Hepatocyte (in vitro differentiated cells): ENCODE results near the gene PRPF4.

Source experiments
- EZH2 ChIP-seq: fragments of 200-600 bp; sonication (generic); IDR thresholded peaks from 2 replicates; pipeline ENCODE4 v1.6.1; 2016; ENCODE audit warnings: antibody characterized with exemption, mild to moderate bottlenecking, borderline replicate concordance
- TF ChIP-seq, protein P1 (sequence below): fragments of 200-600 bp; sonication (generic); IDR thresholded peaks from 2 replicates; pipeline ENCODE4 v1.5.1; 2016; ENCODE audit warnings: antibody characterized with exemption, mild to moderate bottlenecking; ENCODE audit not compliant: poor library complexity

DNA sequence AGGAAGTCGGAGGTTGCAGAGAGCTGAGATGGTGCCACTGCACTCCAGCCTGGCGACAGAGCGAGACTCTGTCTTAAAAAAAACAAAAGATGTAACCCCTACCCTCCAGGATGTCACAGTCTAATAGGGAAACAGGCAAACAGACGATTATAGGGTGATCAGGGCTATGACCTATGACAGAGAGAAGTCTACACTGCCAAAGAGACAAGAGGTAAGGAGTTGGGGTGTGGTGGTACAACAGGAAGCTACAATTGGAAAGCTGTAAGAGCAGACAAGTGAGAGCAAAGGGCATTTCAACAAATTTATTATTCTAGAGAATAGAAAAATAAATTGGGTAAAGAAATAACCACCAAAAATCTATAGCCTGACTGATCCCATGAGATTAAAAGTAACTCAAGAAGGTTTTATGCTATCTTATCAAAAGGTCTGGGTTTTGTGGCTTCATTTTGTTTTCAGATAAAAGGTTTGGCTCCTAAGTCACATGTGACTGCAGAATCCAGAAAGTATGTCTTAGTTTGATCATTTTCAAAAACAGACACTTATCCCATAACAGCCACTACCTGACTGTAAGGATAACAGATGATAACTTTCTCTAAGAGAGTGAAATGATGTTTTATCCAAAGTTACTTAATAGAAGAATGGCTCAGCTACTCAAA, 7.4 kb upstream of the PRPF4 start:
- TF ChIP-seq, protein P1, sequence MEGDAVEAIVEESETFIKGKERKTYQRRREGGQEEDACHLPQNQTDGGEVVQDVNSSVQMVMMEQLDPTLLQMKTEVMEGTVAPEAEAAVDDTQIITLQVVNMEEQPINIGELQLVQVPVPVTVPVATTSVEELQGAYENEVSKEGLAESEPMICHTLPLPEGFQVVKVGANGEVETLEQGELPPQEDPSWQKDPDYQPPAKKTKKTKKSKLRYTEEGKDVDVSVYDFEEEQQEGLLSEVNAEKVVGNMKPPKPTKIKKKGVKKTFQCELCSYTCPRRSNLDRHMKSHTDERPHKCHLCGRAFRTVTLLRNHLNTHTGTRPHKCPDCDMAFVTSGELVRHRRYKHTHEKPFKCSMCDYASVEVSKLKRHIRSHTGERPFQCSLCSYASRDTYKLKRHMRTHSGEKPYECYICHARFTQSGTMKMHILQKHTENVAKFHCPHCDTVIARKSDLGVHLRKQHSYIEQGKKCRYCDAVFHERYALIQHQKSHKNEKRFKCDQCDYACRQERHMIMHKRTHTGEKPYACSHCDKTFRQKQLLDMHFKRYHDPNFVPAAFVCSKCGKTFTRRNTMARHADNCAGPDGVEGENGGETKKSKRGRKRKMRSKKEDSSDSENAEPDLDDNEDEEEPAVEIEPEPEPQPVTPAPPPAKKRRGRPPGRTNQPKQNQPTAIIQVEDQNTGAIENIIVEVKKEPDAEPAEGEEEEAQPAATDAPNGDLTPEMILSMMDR, result no peak
- no peak for TF ChIP-seq EZH2
